HG03342 (cell line): ENCODE results near the gene DHODH.

Experiments
- ATAC-seq: cut with Tn5 transposase; IDR thresholded peaks from one replicate; pipeline ENCODE4 v1.9.1; 2021; ENCODE audit warnings: mild to moderate bottlenecking, moderate library complexity; ENCODE audit not compliant: unreplicated experiment

DHODH gene

DNA sequence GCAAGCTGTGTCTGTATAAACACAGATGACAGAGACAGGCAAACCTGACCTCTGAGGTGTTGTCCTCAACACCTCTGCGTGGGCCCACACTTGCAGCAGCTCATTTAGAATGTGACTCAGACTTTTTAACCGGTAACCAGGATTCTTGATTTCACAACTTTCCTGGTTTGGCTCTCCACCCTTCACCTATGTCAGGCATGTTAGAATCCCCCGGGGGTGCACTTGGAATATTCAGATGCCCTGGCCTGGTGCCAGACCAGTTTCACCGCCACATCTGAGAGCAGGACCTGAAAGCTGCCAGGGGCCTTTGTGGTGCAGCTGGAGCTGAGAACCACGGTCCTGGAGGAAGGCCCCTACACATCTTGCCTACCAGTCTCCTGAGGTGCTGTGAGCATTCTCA, 4.8 kb downstream of the DHODH start:
- no peak for ATAC-seq

DNA sequence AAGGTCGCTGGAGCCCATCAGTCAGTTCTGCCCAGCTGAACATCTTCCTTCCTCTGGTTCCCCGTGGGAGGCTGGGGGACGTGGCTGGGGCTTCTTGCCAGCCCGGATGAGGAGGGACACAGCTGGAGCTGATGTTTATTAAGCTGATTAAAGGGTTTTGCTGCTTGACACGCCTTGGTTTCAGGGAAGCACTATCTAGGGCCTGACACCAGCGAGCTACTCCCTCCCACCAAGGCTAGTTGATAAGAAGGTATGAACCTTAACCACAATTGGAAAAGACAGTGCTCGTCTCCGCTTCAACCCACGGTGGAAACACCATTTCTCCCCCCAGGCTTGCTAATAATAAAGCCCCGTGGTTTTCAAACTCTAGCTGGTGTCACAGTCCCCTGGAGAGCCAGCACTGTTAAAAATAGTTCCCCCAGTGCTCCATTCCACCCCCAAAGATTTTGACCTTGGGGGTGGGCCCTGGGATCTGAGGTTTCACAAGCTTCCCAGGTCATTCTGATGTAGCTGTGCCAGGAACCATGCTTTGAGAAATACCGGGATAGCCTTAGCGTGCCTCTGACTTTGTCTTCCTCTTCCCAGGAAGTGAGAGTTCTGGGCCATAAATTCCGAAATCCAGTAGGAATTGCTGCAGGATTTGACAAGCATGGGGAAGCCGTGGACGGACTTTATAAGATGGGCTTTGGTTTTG, 5.5 kb downstream of the DHODH start:
- no peak for ATAC-seq

DNA sequence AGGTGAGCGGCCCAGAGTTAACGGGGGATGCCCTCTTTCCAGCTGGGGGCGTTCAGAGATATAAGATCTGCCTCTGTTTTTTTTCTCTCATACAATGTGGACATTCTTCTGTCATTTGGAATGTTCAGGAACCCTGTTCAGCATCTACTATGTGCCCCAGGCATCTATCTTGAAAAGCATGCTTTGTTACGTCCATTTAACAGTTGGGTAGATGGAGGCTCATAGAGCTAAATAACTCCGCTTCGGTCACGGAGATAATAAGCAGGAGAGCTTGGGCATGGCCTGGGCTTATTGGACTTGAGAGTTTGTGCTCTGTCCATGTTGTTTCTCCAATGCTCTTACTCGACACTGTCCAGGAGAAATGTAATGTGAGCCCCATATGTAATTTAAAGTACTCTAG, 6.1 kb downstream of the DHODH start:
- ATAC-seq, result no peak

DNA sequence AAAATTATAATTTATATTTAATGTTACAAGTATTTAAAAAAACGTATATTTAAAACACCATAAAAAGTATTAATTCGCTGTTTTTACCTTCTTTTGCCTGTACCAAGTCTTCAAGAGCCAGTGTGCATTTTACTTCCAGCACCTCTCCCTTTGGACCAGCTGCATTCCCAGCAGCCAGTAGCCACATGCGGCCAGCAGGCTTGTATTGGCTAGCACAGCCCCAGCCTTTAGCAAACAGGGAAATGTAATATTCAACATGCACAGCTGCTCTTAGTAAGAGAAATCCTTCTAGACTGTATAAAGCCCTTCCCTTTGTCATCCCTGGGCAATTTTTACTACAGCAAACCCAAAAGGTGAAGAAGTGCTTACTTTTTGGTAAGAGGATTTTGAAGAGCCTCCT, 6.6 kb downstream of the DHODH start:
- ATAC-seq, result no peak

DNA sequence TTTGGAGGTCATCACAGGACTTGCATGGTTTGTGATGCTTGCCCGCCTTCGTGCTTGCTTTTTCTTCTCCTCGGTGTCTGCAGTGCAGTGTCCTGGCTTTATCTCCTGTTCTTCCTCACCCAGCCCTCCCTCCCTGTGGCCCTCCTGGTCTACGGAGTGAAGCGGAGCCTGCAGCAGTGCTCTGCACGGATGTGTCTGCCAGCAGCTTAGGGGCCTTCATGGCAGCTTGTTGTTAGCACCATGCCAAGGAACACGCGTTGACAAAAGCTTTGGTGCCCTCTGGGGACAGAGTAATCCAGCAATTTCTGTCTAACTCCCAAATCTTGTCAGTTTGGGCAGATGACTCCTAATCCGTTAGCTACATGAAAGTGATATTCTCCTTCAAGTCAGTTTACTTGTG, 9.9 kb downstream of the DHODH start:
- no peak for ATAC-seq

DNA sequence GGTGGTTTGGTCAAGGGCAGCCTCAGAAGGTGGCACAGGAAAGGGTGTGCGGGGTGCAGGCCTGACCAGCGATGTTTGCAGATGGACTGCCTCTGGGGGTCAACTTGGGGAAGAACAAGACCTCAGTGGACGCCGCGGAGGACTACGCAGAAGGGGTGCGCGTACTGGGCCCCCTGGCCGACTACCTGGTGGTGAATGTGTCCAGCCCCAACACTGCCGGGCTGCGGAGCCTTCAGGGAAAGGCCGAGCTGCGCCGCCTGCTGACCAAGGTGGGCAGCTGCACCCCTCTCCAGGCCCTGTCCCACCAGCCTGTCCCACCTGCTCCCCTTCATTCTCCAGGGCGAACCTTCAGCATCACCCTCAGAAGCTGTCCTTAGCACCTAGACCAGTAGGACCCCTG, 12.5 kb downstream of the DHODH start:
- ATAC-seq, result no peak

DNA sequence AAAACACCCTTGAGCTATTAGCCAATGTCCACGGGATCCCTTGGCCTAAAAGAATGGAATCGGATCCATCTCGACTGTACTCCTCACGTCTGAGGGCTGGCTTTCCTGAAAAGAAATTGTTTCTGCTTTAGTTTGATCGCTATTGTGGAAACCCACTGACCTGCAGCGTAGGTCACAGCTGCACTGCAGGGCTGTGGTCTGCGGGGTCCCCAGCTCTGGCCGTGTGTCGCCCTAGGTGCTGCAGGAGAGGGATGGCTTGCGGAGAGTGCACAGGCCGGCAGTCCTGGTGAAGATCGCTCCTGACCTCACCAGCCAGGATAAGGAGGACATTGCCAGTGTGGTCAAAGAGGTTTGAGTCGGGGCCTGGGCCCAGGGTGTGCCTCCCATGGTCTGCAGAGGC, 13.6 kb downstream of the DHODH start:
- ATAC-seq, result no peak

DNA sequence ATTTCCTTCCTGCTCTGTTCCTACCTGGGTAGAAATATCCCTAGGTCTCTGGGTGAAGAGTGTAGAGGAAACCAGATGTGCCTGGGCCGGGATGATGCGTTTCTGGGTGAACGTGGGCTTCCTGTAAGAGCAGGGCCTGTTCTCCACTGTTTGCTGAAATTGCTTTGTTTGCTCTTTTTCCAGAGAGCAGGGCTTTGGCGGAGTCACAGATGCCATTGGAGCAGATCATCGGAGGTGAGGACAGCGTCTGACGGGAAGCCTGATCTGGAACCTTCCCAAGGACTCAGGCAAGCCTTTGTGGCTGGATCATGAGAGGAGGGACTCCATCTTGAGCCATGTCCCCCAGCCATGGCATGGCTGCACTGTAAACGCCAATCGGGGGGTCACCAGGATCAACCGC, 15.4 kb downstream of the DHODH start:
- ATAC-seq, result no peak

DNA sequence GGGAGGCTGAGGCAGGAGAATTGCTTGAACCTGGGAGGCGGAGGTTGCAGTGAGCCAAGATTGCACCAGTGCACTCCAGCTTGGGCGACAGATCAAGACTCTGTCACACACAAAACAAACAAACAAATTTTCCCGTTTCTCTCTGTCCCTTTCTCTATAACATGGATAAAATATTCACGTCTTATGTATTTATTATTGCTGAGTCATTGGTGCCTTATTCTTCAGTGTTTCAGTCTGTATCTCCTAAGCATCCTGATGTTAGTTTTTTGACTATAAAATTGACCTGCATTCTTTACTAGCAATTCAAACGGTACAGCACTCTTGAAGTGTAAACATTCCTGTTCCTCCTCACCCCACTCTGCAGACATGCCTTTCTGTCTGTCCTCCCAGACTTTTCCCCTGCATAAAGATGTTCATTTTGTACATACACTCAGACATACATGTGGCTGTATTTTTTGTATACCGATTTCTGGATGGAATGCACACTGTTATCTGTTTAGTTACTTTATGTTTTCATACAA, 16.4 kb downstream of the DHODH start:
- no peak for ATAC-seq

DNA sequence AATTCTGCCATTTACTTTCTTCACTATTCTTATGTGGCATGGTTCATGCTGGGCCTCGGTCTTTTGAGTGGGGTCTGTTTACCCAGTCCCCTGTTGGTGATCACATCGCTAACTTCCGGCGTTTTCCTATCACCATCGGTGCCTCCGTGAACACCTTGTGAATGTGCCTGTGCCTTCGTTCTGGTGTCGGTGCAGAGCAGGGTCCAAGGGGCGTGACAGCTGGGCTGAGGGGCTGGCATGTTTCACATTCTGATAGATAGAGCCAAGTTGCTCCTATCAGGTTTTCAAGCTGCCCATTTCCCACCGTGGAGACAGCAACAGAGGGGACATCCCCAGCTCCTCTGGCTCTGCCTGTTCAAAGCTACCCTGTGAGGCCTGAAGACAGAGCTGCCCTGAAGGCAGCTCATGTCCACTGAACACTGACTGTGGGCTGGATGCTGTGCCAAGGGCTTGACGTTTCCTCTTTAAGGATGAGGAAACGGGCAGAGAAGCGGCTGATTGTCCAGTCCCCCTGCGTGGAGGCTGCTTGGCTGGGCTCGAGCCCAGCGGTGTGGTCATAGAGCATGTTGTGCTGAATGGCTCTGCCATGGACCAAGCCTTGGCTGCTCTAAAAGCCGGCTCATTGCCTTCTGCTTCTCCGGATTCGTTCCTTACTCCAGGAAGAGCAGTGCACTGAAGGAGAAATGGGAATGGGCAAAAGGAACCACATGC, 17.0 kb downstream of the DHODH start:
- ATAC-seq, result no peak

DNA sequence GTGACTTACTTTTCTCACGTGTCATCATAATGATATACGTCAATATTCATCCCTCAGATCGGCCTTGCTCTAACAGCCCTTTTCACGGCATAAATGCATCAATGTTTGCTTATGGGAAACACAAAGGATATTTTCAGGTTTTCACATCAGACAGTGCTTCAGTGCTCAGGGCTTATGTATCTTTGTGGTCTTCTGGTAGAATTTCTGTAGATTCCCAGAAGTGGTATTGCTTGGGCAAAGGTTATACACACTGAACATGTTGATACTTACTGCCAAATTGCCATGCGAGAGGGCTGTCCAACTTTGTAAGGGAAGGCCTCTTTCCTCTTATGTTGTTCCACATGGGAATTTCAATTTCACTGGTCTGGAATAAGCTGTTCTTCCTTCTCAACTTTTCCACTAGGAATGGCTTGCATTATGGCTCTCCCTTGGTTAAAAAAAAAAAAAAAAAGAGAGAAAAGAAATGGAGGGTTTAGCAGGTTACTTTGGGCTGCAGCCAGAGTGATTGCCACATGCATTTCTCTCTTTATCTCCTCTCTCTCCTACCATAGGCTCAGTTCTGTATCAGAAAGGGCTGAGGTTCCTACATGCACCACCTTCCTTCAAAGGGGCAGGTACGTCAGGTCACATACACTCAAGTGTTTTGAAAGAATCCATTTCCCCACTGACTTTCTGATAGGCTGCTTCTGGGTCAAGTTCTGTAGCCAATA, 19.3 kb downstream of the DHODH start:
- no peak for ATAC-seq

DNA sequence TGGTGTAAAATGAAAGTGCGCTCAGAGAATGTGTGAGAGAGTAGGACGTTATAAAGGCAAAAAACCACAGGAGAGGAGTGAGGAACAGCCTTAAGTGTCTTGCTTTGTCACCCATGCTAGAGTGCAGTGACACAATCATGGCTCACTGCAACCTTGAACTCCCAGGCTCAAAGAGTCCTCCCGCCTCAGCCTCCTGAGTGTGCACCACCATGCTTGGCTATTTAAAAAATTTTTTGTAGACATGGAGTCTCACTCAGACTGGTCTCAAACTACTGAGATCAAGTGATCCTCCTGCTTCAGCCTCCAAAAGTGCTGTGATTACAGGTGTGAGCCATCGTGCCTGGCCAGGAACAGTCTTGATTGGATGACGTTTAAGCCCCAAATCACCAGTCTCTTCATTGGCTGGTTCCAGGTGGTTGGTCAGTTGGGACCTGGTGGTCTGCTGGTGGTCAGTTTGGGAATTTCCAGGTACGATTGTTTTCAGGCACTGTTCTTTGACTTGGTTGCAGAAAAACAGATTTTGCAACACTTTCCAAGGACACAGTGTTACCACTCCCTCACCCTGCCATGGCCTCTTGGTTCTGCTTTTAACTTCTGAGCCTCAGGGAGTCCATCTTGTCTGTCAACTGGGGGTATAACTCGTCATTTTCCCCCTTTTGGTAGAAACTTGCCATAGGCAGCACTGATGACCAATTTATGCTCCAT, 21.2 kb downstream of the DHODH start:
- ATAC-seq, result no peak

DNA sequence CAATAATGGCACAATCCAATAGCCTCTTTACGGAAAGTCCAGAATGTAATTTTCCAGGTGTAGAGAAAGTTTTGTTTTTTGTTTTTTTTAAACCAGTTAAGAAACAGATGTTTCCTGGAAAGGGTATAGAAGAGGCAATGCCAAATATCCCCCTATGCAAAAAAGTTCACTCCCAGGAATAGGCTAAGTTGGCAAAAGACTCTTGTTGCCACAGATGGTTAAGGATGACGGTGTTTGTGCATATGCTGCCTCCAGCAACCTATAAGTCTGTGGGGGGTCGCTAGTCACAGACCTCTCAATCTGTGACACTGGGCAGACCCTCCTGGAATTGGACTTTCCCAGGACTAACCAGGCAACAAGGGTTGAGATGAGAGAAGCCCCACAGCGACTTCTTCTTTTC, 24.9 kb downstream of the DHODH start:
- no peak for ATAC-seq

DNA sequence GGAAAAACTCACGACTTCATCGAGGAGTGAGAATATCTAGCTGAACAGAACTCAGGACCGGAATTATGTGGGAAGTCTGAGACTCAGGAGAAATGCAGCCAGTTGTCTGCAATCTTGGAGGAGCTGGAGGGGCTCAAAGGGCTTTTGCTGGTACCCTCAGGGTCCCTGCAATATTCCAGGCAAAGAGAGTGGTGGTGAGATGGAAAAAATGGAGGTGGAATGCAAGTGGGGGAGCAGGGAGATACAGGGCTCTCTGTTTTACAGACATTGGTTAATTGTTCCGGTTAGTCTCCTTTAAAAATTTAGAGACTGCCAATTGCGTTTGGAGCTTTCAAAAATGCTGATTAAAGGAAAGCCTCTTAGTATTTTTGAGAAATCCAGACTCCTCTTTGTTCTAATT, 27.6 kb downstream of the DHODH start:
- ATAC-seq, result no peak

DNA sequence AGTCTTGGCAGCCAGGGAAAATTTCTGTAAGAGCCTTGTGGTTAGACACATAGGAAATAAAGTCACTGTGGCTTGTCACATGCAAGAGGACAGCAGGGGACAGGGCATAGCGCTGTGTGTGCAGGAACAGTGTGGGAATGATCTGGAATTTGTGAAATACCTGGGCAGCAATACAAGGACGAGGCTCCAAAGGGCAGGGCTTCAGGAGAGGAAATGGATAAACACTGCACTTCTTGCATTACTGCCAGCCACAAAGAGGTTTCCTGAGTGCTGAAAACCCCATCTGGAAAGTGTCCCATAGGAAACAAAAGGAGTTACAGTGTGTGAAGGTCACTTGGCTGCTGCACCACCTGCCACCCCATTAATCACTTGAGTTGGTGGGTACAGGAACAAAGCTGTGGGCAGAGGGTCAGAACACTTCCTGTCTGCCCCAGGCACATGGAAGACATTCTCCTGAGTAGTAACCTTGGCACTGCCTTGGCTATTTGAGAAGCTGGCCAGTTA, 33.7 kb downstream of the DHODH start:
- no peak for ATAC-seq

DNA sequence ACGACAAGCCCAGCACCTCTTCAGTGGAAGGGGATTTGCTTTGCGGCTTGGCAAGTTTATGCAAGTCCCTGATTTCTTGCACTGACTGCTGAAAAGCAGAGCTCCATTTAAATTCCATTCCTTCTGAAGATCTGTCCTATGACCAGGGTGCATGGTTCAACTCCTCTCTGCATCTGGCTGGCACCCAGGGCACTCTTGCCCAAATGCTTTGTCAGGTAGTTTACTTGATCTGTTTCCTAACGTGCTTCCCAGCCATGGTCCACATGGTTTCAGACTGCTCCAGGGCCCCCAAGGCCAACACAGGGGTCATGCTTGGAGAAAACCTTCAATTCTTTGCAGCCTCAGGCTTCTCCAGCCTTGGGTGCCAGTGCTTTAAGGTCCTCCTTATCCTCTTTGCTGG, 34.5 kb downstream of the DHODH start:
- ATAC-seq, result no peak

DNA sequence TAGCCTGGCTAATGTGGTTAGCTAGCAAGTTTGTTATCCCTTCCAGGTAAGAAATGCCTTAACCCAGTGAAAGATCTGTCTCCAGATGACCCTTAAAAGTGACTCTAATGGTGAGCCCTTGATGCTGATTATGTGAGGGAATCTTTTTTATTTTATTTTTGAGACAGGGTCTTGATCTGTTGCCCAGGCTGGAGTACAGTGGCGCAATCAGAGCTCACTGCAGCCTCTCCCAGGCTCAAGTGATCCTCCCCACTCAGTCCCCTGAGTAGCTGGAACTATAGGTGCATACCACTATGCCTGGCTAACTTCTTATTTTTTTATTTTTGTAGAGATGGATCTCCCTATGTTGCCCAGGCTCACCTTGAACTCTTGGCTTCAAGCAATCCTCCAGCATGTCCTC, 35.0 kb downstream of the DHODH start:
- ATAC-seq, result no peak

DNA sequence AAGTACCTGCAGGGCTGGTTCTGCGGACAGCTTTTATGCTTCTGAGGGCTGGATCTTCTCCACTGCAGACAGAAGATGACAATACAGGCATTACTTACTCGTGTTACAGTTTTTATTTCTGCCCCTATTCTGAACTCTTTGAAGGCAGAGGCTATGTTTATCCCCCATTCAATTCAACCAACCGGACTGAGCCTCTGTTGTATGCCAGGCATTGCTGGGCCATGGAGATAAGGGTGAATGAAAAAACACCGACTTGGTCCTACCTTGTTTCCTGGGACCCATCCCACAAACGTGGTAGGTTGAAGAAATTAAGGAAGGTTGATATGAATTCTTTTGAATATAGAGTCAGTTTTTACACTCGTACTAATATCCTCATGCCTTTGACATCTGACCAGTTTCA, 35.8 kb downstream of the DHODH start:
- ATAC-seq, result no peak

DNA sequence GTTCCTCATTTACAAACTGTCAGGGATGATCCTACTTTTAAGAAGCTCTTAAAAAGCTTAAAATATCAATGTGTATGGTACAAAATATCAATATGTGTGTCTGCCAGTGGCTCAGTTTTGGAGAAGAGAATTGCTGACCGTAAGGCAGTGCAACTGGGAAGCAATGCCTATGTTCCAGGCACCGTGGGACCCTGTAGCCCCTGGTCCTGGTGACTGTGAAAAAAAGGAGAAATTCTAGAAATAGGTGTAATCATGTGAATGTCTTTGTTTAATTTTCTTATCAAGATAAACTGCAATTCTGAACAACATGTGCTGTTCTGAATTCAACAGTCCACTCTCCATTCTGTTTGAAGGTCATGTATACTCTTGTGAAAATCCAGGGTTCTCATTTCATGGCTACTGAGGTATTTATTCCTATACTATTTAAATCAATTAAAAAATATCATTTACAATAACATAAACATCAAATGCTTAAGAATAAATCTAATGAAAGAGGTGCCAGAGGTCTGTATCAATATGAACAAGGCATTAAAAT, 36.3 kb downstream of the DHODH start:
- ATAC-seq, result no peak

DNA sequence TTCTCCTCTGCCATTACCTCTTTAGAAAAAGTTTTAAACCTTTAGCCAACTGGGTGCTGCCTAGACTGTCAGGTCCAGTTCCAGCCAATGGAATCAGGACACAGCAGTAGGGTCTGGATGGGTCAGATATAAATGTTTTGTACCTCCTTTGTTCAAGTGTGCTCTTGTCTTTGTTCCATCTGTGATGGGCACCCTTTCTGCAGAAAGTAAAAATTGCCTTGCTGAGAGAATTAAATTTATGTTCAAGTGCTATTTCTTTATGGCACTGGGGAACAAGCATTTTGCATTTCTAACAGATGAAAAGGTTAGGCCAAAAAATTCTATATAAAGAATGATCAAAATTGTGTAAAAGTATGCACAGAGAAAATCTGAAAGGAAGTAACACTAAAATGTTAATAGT, 40.6 kb downstream of the DHODH start:
- no peak for ATAC-seq
